GM19395 (cell line): Measurements from ENCODE around the gene COX5A.
"Not testable (repeated sequence)": the region's sequence is repeated elsewhere in the genome, so short reads cannot be mapped to it uniquely, and the experiment has no call there.

ENCODE experiments used
- ATAC-seq: cut with Tn5 transposase; IDR thresholded peaks from one replicate; pipeline ENCODE4 v1.9.1; 2021; ENCODE audit warnings: mild to moderate bottlenecking, moderate library complexity; ENCODE audit not compliant: unreplicated experiment

The COX5A gene

GRCh38 chr15:74902295-74903075, 35.4 kb downstream of the COX5A start:
- ATAC-seq = no peak

GRCh38 chr15:74901612-74902063, 36.2 kb downstream of the COX5A start:
- ATAC-seq = no peak

- ATAC-seq = no peak
These were observed 40.6 kb downstream of the COX5A start for GRCh38 chr15:74897300-74897701.

GRCh38 chr15:74896316-74896715, 41.6 kb downstream of the COX5A start:
- no peak for ATAC-seq

- no peak for ATAC-seq
These were observed 42.0 kb downstream of the COX5A start for GRCh38 chr15:74895830-74896229.

- not testable (repeated sequence) for ATAC-seq
These were observed 43.5 kb downstream of the COX5A start for GRCh38 chr15:74894383-74894782.

GRCh38 chr15:74893627-74894026, 44.2 kb downstream of the COX5A start:
- ATAC-seq = no peak

- no peak for ATAC-seq
These were observed 44.9 kb downstream of the COX5A start for GRCh38 chr15:74892931-74893330.

- ATAC-seq = no peak
These were observed 45.6 kb downstream of the COX5A start for GRCh38 chr15:74892313-74892712.

- no peak for ATAC-seq
These were observed 46.4 kb downstream of the COX5A start for GRCh38 chr15:74891469-74891868.

- ATAC-seq = no peak
These were observed 47.3 kb downstream of the COX5A start for GRCh38 chr15:74890665-74890960.

GRCh38 chr15:74889883-74890664, 47.8 kb downstream of the COX5A start, which contains the start of gene MPI:
Gene MPI, plus strand, starts transcription at chr15:74890042. Its CDS starts 32 bp downstream, at chr15:74890074.
- ATAC-seq = peak; percentile 94

GRCh38 chr15:74889390-74889882, 48.4 kb downstream of the COX5A start:
- peak; percentile 20 for ATAC-seq

GRCh38 chr15:74888716-74889115, 49.2 kb downstream of the COX5A start:
- ATAC-seq = no peak

GRCh38 chr15:74887537-74888193, 50.2 kb downstream of the COX5A start:
- ATAC-seq = not testable (repeated sequence)

GRCh38 chr15:74885461-74885860, 52.4 kb downstream of the COX5A start:
- no peak for ATAC-seq

GRCh38 chr15:74884428-74885223, 53.2 kb downstream of the COX5A start:
- ATAC-seq = no peak

- ATAC-seq = no peak
These were observed 55.3 kb downstream of the COX5A start for GRCh38 chr15:74882528-74882927.

- no peak for ATAC-seq
These were observed 59.6 kb downstream of the COX5A start for GRCh38 chr15:74878273-74878672.

- ATAC-seq = no peak
These were observed 64.0 kb downstream of the COX5A start for GRCh38 chr15:74873756-74874424.
